Adrenal gland (tissue), 5 donors: ENCODE results near the gene PGD.

Experiments
- POLR2A ChIP-seq, 2 donors: fragments of 450-650 bp; IDR thresholded peaks; one replicate each; pipeline ENCODE4 v1.6.1; 2017; ENCODE audit warnings: antibody characterized with exemption in 2 of 2, mild to moderate bottlenecking in 2 of 2, moderate library complexity in 1 of 2
- TF ChIP-seq, protein P1 (sequence below), 6 experiments: fragments of 450-650 bp in 4 of 6; fragments of 200-600 bp in 2 of 6; sonication (generic) in 1 of 6; IDR thresholded peaks; 1 replicate in 5 of 6; 2 replicates in 1 of 6; pipeline versions ENCODE4 v1.5.1 to v1.8.0; 2016 to 2021; ENCODE audit warnings: antibody characterized with exemption in 6 of 6, mild to moderate bottlenecking in 2 of 6, moderate library complexity in 1 of 6
- donor health status: DM: no; HTN: no; CAD: no.

DNA sequence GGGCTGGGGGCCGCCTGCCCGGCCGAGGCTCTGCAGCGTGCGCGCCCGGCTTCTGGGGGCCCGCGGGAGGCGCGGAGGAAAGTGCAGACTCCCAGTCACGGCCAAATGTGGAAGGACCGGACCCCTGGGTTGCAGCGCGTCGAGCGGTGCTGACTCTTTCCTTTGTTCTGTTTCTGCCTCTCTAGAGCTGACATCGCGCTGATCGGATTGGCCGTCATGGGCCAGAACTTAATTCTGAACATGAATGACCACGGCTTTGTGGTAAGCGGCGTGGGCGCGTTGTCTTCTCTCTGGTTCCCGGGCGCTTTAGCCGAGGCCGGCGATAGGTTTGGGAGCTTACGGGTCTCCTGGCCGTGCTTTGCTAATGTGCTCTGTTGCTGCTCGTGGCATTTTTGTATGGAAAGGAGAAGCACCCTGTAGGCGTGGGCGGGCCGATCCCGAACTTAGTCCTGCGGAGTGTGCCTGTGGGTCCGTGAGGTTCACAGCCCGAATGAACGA lies 629 bp downstream of the PGD start:
- TF ChIP-seq, protein P1, sequence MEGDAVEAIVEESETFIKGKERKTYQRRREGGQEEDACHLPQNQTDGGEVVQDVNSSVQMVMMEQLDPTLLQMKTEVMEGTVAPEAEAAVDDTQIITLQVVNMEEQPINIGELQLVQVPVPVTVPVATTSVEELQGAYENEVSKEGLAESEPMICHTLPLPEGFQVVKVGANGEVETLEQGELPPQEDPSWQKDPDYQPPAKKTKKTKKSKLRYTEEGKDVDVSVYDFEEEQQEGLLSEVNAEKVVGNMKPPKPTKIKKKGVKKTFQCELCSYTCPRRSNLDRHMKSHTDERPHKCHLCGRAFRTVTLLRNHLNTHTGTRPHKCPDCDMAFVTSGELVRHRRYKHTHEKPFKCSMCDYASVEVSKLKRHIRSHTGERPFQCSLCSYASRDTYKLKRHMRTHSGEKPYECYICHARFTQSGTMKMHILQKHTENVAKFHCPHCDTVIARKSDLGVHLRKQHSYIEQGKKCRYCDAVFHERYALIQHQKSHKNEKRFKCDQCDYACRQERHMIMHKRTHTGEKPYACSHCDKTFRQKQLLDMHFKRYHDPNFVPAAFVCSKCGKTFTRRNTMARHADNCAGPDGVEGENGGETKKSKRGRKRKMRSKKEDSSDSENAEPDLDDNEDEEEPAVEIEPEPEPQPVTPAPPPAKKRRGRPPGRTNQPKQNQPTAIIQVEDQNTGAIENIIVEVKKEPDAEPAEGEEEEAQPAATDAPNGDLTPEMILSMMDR (IDR thresholded peaks at IDR 0.05): no peak
- TF ChIP-seq POLR2A (IDR thresholded peaks at IDR 0.05): peak in 1 of 2 donors; percentile 5
